HEK293T (cell line): ENCODE data around the gene MAP2K5.

ENCODE experiments used
- BHLHE40 ChIP-seq: fragments of 450-650 bp; IDR thresholded peaks from 2 replicates; pipeline ENCODE4 v1.6.1; 2016; ENCODE audit warnings: mild to moderate bottlenecking, moderate library complexity, borderline replicate concordance
- CTBP1 ChIP-seq: fragments of 450-650 bp; IDR thresholded peaks from 2 replicates; pipeline ENCODE4 v1.6.1; 2016; ENCODE audit warnings: borderline replicate concordance
- FOXK2 ChIP-seq: fragments of 450-650 bp; IDR thresholded peaks from 2 replicates; pipeline ENCODE4 v1.6.1; 2016; ENCODE audit warnings: mild to moderate bottlenecking
- HDGF ChIP-seq: fragments of 450-650 bp; IDR thresholded peaks from 2 replicates; pipeline ENCODE4 v1.6.1; 2017; ENCODE audit warnings: antibody characterized with exemption, borderline replicate concordance
- SUZ12 ChIP-seq: fragments of 450-650 bp; IDR thresholded peaks from 2 replicates; pipeline ENCODE4 v1.6.1; 2016; ENCODE audit warnings: mild to moderate bottlenecking

- TF ChIP-seq FOXK2: no peak
- no peak for TF ChIP-seq SUZ12
- TF ChIP-seq CTBP1: no peak
- no peak for TF ChIP-seq HDGF
- no peak for TF ChIP-seq BHLHE40
These were observed 65.6 kb downstream of the MAP2K5 start for GRCh38 chr15:67607959-67608637.
